GM18868 (cell line): ENCODE results near the gene PTPN18.
"Not testable (repeated sequence)": the region's sequence is repeated elsewhere in the genome, so short reads cannot be mapped to it uniquely, and the experiment has no call there.

ENCODE experiments used
- ATAC-seq: cut with Tn5 transposase; IDR thresholded peaks from one replicate; pipeline ENCODE4 v1.9.1; 2021; ENCODE audit warnings: mild to moderate bottlenecking, moderate library complexity; ENCODE audit not compliant: unreplicated experiment

Gene PTPN18

GRCh38 chr2:130380096-130380934 lies 24.5 kb downstream of the PTPN18 start:
- ATAC-seq = no peak

GRCh38 chr2:130381145-130381544 lies 25.3 kb downstream of the PTPN18 start:
- ATAC-seq = no peak

GRCh38 chr2:130381619-130382018 lies 25.8 kb downstream of the PTPN18 start:
- peak; percentile 41 for ATAC-seq

- no peak for ATAC-seq
Measured at GRCh38 chr2:130382313-130382917, 26.6 kb downstream of the PTPN18 start.

GRCh38 chr2:130385709-130386108 lies 29.9 kb downstream of the PTPN18 start:
- ATAC-seq = peak; percentile 50

GRCh38 chr2:130387071-130387400 lies 31.2 kb downstream of the PTPN18 start:
- no peak for ATAC-seq

GRCh38 chr2:130387804-130388203 lies 31.9 kb downstream of the PTPN18 start:
- no peak for ATAC-seq

- peak; percentile 24 for ATAC-seq
Measured at GRCh38 chr2:130388221-130388907, 32.5 kb downstream of the PTPN18 start.

GRCh38 chr2:130389358-130389757 lies 33.5 kb downstream of the PTPN18 start:
- no peak for ATAC-seq

- ATAC-seq = no peak
Measured at GRCh38 chr2:130389783-130390182, 33.9 kb downstream of the PTPN18 start.

- no peak for ATAC-seq
Measured at GRCh38 chr2:130390460-130391057, 34.7 kb downstream of the PTPN18 start.

GRCh38 chr2:130391058-130391871 lies 35.4 kb downstream of the PTPN18 start:
- ATAC-seq = peak; percentile 86

- ATAC-seq = no peak
Measured at GRCh38 chr2:130391872-130392670, 36.2 kb downstream of the PTPN18 start.

- no peak for ATAC-seq
Measured at GRCh38 chr2:130393318-130393910, 37.6 kb downstream of the PTPN18 start.

- ATAC-seq = not testable (repeated sequence)
Measured at GRCh38 chr2:130406280-130406679, 50.4 kb downstream of the PTPN18 start.

- not testable (repeated sequence) for ATAC-seq
Measured at GRCh38 chr2:130416693-130417092, 60.8 kb downstream of the PTPN18 start.

GRCh38 chr2:130418845-130419244 lies 63.0 kb downstream of the PTPN18 start:
- not testable (repeated sequence) for ATAC-seq
